HG02840 (cell line): ENCODE measurements around the gene OR8A1.

ENCODE experiments used
- ATAC-seq: cut with Tn5 transposase; IDR thresholded peaks from one replicate; pipeline ENCODE4 v1.9.1; 2021; ENCODE audit warnings: mild to moderate bottlenecking, moderate library complexity, moderate number of reproducible peaks; ENCODE audit not compliant: unreplicated experiment, low FRiP score

The OR8A1 gene

GRCh38 chr11:124569697-124570096 is at the start of gene OR8A1:
OR8A1 (plus strand) TSS chr11:124569997; CDS start chr11:124570120, 123 bp downstream.
- ATAC-seq: no peak

GRCh38 chr11:124520550-124520854 is 49.3 kb upstream of the OR8A1 start:
- ATAC-seq: no peak

- ATAC-seq: no peak
Observed at GRCh38 chr11:124533626-124534025, 36.2 kb upstream of the OR8A1 start.

GRCh38 chr11:124534051-124534450 is 35.7 kb upstream of the OR8A1 start:
- no peak for ATAC-seq

GRCh38 chr11:124535552-124536232 is 34.1 kb upstream of the OR8A1 start:
- no peak for ATAC-seq

- no peak for ATAC-seq
Observed at GRCh38 chr11:124536520-124536919, 33.3 kb upstream of the OR8A1 start.

- no peak for ATAC-seq
Observed at GRCh38 chr11:124538019-124538418, 31.8 kb upstream of the OR8A1 start.

GRCh38 chr11:124541204-124541603 is 28.6 kb upstream of the OR8A1 start:
- no peak for ATAC-seq

- no peak for ATAC-seq
Observed at GRCh38 chr11:124543145-124543544, 26.7 kb upstream of the OR8A1 start.

GRCh38 chr11:124543554-124543953 is 26.2 kb upstream of the OR8A1 start, which contains the start of gene OR8B12:
OR8B12 (minus strand) TSS chr11:124543654; CDS start chr11:124543654, 0 bp downstream.
- ATAC-seq: no peak

GRCh38 chr11:124551189-124551588 is 18.6 kb upstream of the OR8A1 start:
- no peak for ATAC-seq

GRCh38 chr11:124551987-124552386 is 17.8 kb upstream of the OR8A1 start:
- no peak for ATAC-seq

- ATAC-seq: no peak
Observed at GRCh38 chr11:124556828-124557227, 13.0 kb upstream of the OR8A1 start.

- ATAC-seq: no peak
Observed at GRCh38 chr11:124570160-124570559, 363 bp downstream of the OR8A1 start.

- no peak for ATAC-seq
Observed at GRCh38 chr11:124577716-124578427, 8.1 kb downstream of the OR8A1 start.

- ATAC-seq: no peak
Observed at GRCh38 chr11:124578761-124579160, 9.0 kb downstream of the OR8A1 start.

- ATAC-seq: no peak
Observed at GRCh38 chr11:124581817-124582216, 12.0 kb downstream of the OR8A1 start.

GRCh38 chr11:124582565-124582964 is 12.8 kb downstream of the OR8A1 start:
- ATAC-seq: no peak

- no peak for ATAC-seq
Observed at GRCh38 chr11:124583781-124584180, 14.0 kb downstream of the OR8A1 start.

- ATAC-seq: no peak
Observed at GRCh38 chr11:124584681-124585372, 15.0 kb downstream of the OR8A1 start.

- ATAC-seq: no peak
Observed at GRCh38 chr11:124586238-124586860, 16.6 kb downstream of the OR8A1 start.
